ENCODE measurements around the gene HSPBP1. TPM values are rescaled to one million over a fixed set of nuclear protein-coding genes. Genes with fewer than 3 reads are reported as not detected.

Gene HSPBP1
- total RNA-seq, 4 donors from 2014 or later: 18.5 to 41.7 (median 36.7) TPM

DNA sequence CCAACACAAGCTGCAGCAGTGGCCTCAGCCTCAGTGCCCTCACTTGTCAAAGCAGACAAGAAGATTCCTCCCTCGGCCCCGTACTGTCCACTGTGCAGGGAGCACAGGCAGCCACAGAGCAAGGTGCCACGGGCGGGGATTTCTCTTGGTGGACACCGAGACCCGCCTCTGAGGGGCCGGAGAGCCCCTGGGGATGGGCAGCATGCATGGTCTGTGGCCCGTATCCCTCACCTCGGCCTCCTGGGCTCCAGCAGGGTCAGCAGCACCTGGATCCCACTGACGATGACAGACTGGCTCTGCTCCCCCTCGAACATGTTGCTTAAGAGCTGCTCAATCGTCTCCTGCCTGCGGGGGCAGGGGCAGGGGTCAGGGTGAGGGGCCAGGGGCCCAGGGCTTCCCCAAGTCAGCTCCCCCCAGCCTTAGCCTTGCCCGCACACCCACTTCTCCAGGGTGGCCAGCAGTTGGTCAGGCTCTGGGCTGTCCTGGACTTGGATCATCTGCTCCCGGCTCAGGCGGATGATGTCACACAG lies 37.9 kb downstream of the HSPBP1 start:
- TF ChIP-seq, protein P1, sequence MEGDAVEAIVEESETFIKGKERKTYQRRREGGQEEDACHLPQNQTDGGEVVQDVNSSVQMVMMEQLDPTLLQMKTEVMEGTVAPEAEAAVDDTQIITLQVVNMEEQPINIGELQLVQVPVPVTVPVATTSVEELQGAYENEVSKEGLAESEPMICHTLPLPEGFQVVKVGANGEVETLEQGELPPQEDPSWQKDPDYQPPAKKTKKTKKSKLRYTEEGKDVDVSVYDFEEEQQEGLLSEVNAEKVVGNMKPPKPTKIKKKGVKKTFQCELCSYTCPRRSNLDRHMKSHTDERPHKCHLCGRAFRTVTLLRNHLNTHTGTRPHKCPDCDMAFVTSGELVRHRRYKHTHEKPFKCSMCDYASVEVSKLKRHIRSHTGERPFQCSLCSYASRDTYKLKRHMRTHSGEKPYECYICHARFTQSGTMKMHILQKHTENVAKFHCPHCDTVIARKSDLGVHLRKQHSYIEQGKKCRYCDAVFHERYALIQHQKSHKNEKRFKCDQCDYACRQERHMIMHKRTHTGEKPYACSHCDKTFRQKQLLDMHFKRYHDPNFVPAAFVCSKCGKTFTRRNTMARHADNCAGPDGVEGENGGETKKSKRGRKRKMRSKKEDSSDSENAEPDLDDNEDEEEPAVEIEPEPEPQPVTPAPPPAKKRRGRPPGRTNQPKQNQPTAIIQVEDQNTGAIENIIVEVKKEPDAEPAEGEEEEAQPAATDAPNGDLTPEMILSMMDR (IDR thresholded peaks at IDR 0.05 in 4 of 5, conservative IDR thresholded peaks at IDR 0.05 in 1 of 5): no peak
- TF ChIP-seq POLR2A (IDR thresholded peaks at IDR 0.05): no peak
- Histone ChIP-seq H3K4me3 (no peak overlapping the region), H3K9me3 (no peaks in the 10 kb centered on the region), H3K4me1 (no peaks in the 10 kb centered on the region), H3K27me3 (no peaks in the 10 kb centered on the region), H3K36me3 (peaks cover 3 to 97% of the 10 kb centered on the region in 2 donors), H3K27ac (no peak overlapping the region)
- in situ Hi-C loops (cut with MboI; ENCODE audit: low sequenced_read_pairs in 4 of 4): no loop called here
- no peak for DNase-seq
- ATAC-seq: no peak
- intact Hi-C loops (cut with DNase I; ENCODE audit: low total_unique reads): no loop called here

DNA sequence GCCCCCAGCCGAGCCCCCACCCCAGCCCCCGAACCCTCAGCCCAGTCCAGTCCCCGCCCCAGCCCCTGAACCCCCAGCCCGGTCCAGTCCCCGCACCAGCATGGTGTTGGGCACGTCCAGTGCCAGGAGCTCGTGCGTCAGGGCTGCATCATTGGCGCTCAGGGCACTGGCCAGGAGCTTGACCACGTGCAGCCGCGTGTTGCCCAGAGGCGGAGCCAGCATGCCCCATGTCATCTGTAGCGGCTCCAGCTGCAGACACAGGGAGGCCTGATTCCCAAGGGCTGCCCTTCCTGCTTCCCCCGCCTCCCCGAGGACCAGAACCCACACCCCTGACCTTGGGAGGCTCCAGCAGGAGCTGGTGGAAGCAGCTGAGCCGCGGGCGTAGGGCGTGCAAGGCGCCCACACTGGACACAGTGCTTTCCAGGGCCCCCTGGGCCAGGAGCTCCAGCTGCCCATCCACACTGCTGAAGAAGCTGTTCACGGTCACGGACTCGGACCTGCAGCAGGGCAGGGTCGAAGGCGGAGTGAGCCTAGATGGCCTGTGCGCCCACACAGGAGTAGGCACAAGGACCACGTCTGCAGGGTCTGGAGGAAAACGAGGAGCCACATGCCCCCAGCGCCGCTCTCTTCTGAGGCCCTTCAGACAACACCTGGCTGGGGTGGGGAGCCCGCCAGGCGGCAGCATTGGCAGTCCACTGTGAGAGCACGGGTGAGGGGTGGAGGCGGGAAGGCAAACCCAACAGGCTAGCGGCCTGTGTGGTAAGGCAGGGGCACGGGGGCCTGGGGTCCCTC lies 38.6 kb downstream of the HSPBP1 start:
- ATAC-seq: no peak

DNA sequence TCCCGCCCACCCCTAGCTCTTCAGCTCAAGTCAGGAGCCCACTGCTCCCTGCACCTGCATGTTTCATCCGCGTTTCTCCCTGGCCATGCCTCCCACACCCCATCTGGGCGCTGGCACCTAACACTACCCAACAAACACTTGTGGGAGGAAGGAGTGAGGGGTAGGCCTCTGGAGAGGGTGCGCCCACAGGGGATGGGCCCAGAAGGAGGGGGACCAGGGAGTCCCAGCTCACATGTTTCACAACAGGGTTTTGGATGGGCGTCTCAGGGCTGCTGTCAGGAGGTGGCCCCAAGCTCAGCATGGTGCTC lies 39.2 kb downstream of the HSPBP1 start:
- in situ Hi-C loops (cut with MboI; ENCODE audit: low sequenced_read_pairs in 4 of 4): no loop called here
- ATAC-seq: no peak

More for the DNA sequence above, 38.6 kb downstream of the HSPBP1 start:
- peaks cover 3 to 98% of the 10 kb centered on the region in 2 donors for H3K36me3 ChIP-seq
- in situ Hi-C loops (cut with MboI; ENCODE audit: low sequenced_read_pairs in 4 of 4): no loop called here
- no peak for TF ChIP-seq POLR2A (IDR thresholded peaks at IDR 0.05)
- TF ChIP-seq, protein P1 (IDR thresholded peaks at IDR 0.05 in 4 of 5, conservative IDR thresholded peaks at IDR 0.05 in 1 of 5): no peak
- DNase-seq: no peak
- intact Hi-C loops (cut with DNase I; ENCODE audit: low total_unique reads): no loop called here
- no peaks in the 10 kb centered on the region for H3K9me3 ChIP-seq
- no peaks in the 10 kb centered on the region for H3K27me3 ChIP-seq
- no peak overlapping the region for H3K4me3 ChIP-seq
- H3K27ac ChIP-seq: no peak overlapping the region
- H3K4me1 ChIP-seq: no peaks in the 10 kb centered on the region

DNA sequence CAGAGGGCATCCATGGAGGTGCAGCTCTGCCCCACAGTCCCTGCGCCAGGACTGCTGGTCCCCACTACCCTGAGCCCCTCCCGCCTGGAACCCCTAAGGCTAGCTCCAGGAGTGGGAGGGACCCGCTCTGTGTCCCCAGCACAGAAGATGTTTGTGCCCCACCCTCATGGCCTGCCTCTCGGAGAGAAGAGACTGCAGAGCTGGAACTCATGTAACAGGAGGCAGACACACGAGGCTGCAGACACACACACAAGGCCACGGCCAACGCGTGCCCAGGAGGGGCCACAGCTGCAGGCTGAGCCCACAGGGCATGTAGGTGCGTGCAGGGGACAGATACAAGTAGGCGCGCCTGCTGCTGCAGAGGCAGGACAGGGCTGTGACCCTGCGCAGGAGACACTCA lies 40.9 kb downstream of the HSPBP1 start:
- in situ Hi-C loops (cut with MboI; ENCODE audit: low sequenced_read_pairs in 4 of 4) (no loop called here), intact Hi-C loops (cut with DNase I; ENCODE audit: low total_unique reads) (no loop called here)
- Histone ChIP-seq H3K27ac (no peak overlapping the region), H3K27me3 (no peaks in the 10 kb centered on the region), H3K9me3 (no peaks in the 10 kb centered on the region), H3K36me3 (peaks cover 3 to 94% of the 10 kb centered on the region in 2 donors), H3K4me1 (no peaks in the 10 kb centered on the region), H3K4me3 (no peak overlapping the region)
- ATAC-seq: no peak
- TF ChIP-seq, protein P1 (IDR thresholded peaks at IDR 0.05 in 4 of 5, conservative IDR thresholded peaks at IDR 0.05 in 1 of 5): no peak
- TF ChIP-seq POLR2A (IDR thresholded peaks at IDR 0.05): no peak
- no peak for DNase-seq

More for the DNA sequence above, 39.2 kb downstream of the HSPBP1 start:
- DNase-seq: no peak
- Histone ChIP-seq H3K4me1 (no peaks in the 10 kb centered on the region), H3K36me3 (peaks cover 3 to 98% of the 10 kb centered on the region in 2 donors), H3K4me3 (no peak overlapping the region), H3K9me3 (no peaks in the 10 kb centered on the region), H3K27me3 (no peaks in the 10 kb centered on the region), H3K27ac (no peak overlapping the region)
- no peak for TF ChIP-seq POLR2A (IDR thresholded peaks at IDR 0.05)
- TF ChIP-seq, protein P1 (IDR thresholded peaks at IDR 0.05 in 4 of 5, conservative IDR thresholded peaks at IDR 0.05 in 1 of 5): no peak
- intact Hi-C loops (cut with DNase I; ENCODE audit: low total_unique reads): no loop called here
